Esophagus squamous epithelium (tissue), 5 donors: Measurements from ENCODE around the gene NPLOC4. TPM values are rescaled to one million over a fixed set of nuclear protein-coding genes. Genes with fewer than 3 reads are reported as not detected.
A peak's percentile ranks its signal among the peaks of the same experiment; 100 is the strongest.

ENCODE experiments used
- DNase-seq: peaks from one replicate; lab custom pipeline; 2025; lab: John Stamatoyannopoulos, UW
- H3K27ac ChIP-seq, 4 donors: fragments of 200-600 bp; sonication (generic); one replicate each; pipeline ENCODE4 v1.5.1; 2016 to 2019; ENCODE audit warnings: mild to moderate bottlenecking in 1 of 4
- H3K27me3 ChIP-seq, 4 donors: fragments of 200-600 bp; sonication (generic); 1 replicate in 3 of 4; 2 replicates in 1 of 4; pipeline versions ENCODE4 v1.5.1 to v1.6.0; 2017 to 2021; ENCODE audit warnings: antibody characterized with exemption in 1 of 4
- H3K36me3 ChIP-seq, 3 donors: fragments of 200-600 bp; sonication (generic); one replicate each; pipeline ENCODE4 v1.5.1; 2016 to 2019
- H3K4me1 ChIP-seq, 3 donors: fragments of 200-600 bp; sonication (generic); one replicate each; pipeline ENCODE4 v1.5.1; 2017 to 2019
- H3K4me3 ChIP-seq, 4 donors: fragments of 200-600 bp; sonication (generic); 1 replicate in 3 of 4; 2 replicates in 1 of 4; pipeline ENCODE4 v1.5.1; 2016 to 2019; ENCODE audit warnings: mild to moderate bottlenecking in 2 of 4, moderate library complexity in 1 of 4
- H3K9me3 ChIP-seq, 3 donors: fragments of 200-600 bp; sonication (generic); one replicate each; pipeline ENCODE4 v1.5.1; 2016 to 2019
- POLR2A ChIP-seq, 4 donors: fragments of 450-650 bp; IDR thresholded peaks; one replicate each; pipeline ENCODE4 v1.6.1; 2017; ENCODE audit warnings: antibody characterized with exemption in 4 of 4, mild to moderate bottlenecking in 4 of 4, moderate library complexity in 3 of 4
- WGBS, 2 donors: methylation state at CpG; one replicate each; pipeline ENCODE4 v1.1.5; 2018; 5-methylcytosine and 5-hydroxymethylcytosine counted together
- intact Hi-C: fragments of 100-400 bp; cut with DNase I; formaldehyde crosslinking; loops from one replicate; pipeline ENCODE4 v1.15.0; 2022
- total RNA-seq, 4 donors: library from RNA; depleted of rRNA; stranded (reverse); fragments of >200 nt; gene quantifications; one replicate each; pipeline ENCODE4 v1.1.0, GENCODE V29; 2016
- TF ChIP-seq, protein P1 (sequence below), 6 experiments: fragments of 450-650 bp in 4 of 6; fragments of 200-600 bp in 2 of 6; sonication (generic) in 2 of 6; IDR thresholded peaks; one replicate each; pipeline ENCODE4 v1.5.1; 2016 to 2019; ENCODE audit warnings: antibody characterized with exemption in 6 of 6, mild to moderate bottlenecking in 4 of 6, moderate library complexity in 4 of 6
- donor health status: DM: yes; HTN: yes; CAD: no.

Gene NPLOC4
- total RNA-seq, 4 donors from 2014 or later, result 49.0 to 80.9 (median 62.4) TPM

DNA sequence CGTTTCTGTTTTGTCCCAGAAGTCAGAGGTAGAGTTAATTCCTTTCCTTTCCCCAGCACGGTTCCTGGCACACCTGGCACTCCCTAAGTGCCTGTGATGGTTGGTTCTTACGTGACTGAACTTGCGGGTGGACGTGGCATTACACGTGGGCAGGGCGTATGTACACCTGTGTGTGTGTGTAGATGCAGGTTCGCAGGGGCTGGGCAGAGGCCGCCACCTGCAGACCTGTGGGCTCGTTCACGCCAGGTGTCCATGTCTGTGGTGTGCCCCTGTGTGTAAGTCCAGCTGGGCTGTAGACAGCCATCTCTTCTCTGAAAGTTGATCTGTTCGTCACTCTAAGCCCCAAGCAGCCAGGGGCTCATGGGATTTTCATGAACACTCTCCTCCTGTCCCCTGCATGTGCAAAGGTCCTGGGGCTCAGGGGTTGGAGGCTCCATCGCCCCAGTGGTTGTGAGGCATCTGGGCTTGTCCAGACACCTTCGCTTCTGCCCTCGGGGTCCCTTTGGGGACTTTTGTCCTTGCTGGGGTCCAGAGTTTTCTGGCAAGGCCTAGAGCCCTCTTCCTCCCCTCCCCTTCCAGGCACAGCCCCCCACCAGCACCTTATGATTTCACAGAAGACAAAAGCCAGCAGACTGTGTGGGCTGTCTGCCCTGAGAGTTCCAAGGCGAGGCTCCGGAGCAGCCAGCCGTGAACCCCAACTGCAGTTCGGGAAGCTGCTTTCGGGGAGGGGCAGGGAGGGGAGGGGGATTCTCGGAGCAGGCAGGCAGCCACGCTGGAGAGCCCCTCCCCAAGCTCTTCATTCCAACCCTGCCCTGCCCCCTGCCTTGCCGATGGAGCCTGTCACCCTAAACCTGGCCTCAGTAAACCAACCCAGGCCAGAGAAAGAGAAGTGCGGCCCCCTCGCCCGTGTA, 114.2 kb downstream of the NPLOC4 start:
- Histone ChIP-seq H3K27me3 (peaks cover 0 to 57% (median 5%) of the 10 kb centered on the region in 4 donors), H3K4me3 (no peak overlapping the region), H3K9me3 (no peaks in the 10 kb centered on the region), H3K36me3 (no peaks in the 10 kb centered on the region), H3K27ac (no peak overlapping the region), H3K4me1 (peaks cover 25 to 46% (median 30%) of the 10 kb centered on the region in 3 donors)
- TF ChIP-seq, protein P1, sequence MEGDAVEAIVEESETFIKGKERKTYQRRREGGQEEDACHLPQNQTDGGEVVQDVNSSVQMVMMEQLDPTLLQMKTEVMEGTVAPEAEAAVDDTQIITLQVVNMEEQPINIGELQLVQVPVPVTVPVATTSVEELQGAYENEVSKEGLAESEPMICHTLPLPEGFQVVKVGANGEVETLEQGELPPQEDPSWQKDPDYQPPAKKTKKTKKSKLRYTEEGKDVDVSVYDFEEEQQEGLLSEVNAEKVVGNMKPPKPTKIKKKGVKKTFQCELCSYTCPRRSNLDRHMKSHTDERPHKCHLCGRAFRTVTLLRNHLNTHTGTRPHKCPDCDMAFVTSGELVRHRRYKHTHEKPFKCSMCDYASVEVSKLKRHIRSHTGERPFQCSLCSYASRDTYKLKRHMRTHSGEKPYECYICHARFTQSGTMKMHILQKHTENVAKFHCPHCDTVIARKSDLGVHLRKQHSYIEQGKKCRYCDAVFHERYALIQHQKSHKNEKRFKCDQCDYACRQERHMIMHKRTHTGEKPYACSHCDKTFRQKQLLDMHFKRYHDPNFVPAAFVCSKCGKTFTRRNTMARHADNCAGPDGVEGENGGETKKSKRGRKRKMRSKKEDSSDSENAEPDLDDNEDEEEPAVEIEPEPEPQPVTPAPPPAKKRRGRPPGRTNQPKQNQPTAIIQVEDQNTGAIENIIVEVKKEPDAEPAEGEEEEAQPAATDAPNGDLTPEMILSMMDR (IDR thresholded peaks at IDR 0.05), result peak in 1 of 6 experiments; percentile 21
- TF ChIP-seq POLR2A (IDR thresholded peaks at IDR 0.05), result no peak
- 29 to 71% methylated on average over 14 to 20 of the region's 26 CpGs for WGBS, 2 donors
- DNase-seq, result no peak
- intact Hi-C loops, result no loop called here

- Histone ChIP-seq H3K27me3 (peaks cover 0 to 32% (median 0%) of the 10 kb centered on the region in 4 donors), H3K27ac (peak overlapping the region in 3 of 4 donors; percentile 47 to 100 (median 100)), H3K9me3 (no peaks in the 10 kb centered on the region), H3K36me3 (no peaks in the 10 kb centered on the region), H3K4me1 (peaks cover 39 to 66% (median 51%) of the 10 kb centered on the region in 3 donors), H3K4me3 (peak overlapping the region in 3 of 4 donors; percentile 47 to 98 (median 59))
- intact Hi-C loops, result no loop called here
- WGBS, 2 donors, result 75 to 86% methylated on average over 7 to 9 of the region's 14 CpGs
- DNase-seq, result no peak
- no peak for TF ChIP-seq POLR2A (IDR thresholded peaks at IDR 0.05)
- TF ChIP-seq, protein P1 (IDR thresholded peaks at IDR 0.05), result no peak
These were observed 116.7 kb downstream of the NPLOC4 start for GRCh38 chr17:81520021-81520901.

GRCh38 chr17:81519284-81520020, 117.5 kb downstream of the NPLOC4 start:
- TF ChIP-seq, protein P1 (IDR thresholded peaks at IDR 0.05), result peak; percentile 42 to 89 (median 74)
- peak in 2 of 4 donors; percentile 2 to 23 for TF ChIP-seq POLR2A (IDR thresholded peaks at IDR 0.05)
- DNase-seq, result no peak
- intact Hi-C loops, result no loop called here
- peak overlapping the region; percentile 47 to 98 (median 58) for H3K4me3 ChIP-seq
- H3K4me1 ChIP-seq, result peaks cover 39 to 71% (median 51%) of the 10 kb centered on the region in 3 donors
- peaks cover 0 to 24% (median 0%) of the 10 kb centered on the region in 4 donors for H3K27me3 ChIP-seq
- 0 to 24% methylated on average over 1 to 6 of the region's 61 CpGs for WGBS, 2 donors
- no peaks in the 10 kb centered on the region for H3K9me3 ChIP-seq
- peak overlapping the region; percentile 79 to 100 (median 100) for H3K27ac ChIP-seq
- H3K36me3 ChIP-seq, result no peaks in the 10 kb centered on the region

DNA sequence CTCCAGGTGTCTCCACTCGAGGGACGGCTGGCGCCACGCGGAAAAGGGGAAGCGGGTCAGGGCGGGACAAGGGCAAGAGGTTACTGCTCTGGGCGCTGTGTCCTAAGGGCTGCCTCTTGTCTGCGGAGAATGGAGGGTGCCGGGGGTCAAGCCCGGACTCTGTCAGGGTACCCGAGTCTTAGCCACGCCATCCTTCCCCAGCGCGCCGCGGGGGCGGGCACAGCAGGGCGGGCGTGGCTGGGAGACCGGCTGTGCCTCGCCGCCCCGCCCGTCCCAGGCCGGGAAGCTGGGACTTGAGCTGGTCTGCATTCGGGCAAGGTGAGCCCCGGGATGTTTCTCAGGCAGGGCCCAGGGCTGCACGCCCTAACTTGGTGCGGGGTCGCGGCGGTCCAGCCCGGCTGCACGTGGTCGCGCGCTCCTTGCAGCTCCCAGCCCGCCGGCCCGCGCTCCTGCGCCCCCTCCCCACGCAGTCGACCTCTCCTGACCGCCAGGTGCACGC, 118.1 kb downstream of the NPLOC4 start:
- peak overlapping the region; percentile 79 to 100 (median 100) for H3K27ac ChIP-seq
- peaks cover 41 to 72% (median 51%) of the 10 kb centered on the region in 3 donors for H3K4me1 ChIP-seq
- WGBS, 2 donors, result 5% methylated on average over 4 of the region's 47 CpGs; no CpG with 5 or more reads in 1 of the 2 donors
- intact Hi-C loops, result no loop called here
- no peaks in the 10 kb centered on the region for H3K9me3 ChIP-seq
- DNase-seq, result no peak
- TF ChIP-seq, protein P1 (IDR thresholded peaks at IDR 0.05), result no peak
- peak in 2 of 4 donors; percentile 16 to 44 for TF ChIP-seq POLR2A (IDR thresholded peaks at IDR 0.05)
- H3K27me3 ChIP-seq, result peaks cover 0 to 18% (median 0%) of the 10 kb centered on the region in 4 donors
- H3K36me3 ChIP-seq, result no peaks in the 10 kb centered on the region
- H3K4me3 ChIP-seq, result peak overlapping the region; percentile 47 to 98 (median 58)
